GM12878 (cell line): ENCODE results near the gene ANKRD23. TPM values are rescaled to one million over a fixed set of nuclear protein-coding genes. Genes with fewer than 3 reads are reported as not detected.

ENCODE experiments used
- ATAC-seq: fragments of 200-7000 bp; cut with Tn5 transposase; 3 replicates; pipeline ENCODE4 v1.9.1; 2020; ENCODE audit warnings: mild to moderate bottlenecking, moderate library complexity
- BruUV-seq: library from RNA; stranded (reverse); fragments of 400-500 nt; replicated peaks from 2 replicates; lab custom pipeline; 2021; lab: Mats Ljungman, UMichigan
- CTCF ChIA-PET: fragments of 300-600 bp; sonication (Branson Sonifier 250); formaldehyde crosslinking; extraction: SDS; loops from one replicate; lab custom pipeline; 2021; ENCODE audit warnings: inconsistent platforms; lab: Yijun Ruan, JAX
- POLR2A ChIA-PET: fragments of 350-600 bp; formaldehyde crosslinking; extraction: SDS; loops from one replicate; lab custom pipeline; 2021; ENCODE audit warnings: inconsistent platforms; lab: Charles Lee
- RAD21 ChIA-PET: fragments of 300-600 bp; sonication (Branson Sonifier 250); formaldehyde crosslinking; loops from one replicate; lab custom pipeline; 2023; ENCODE audit warnings: antibody characterized with exemption; ENCODE audit not compliant: unreplicated experiment; lab: Charles Lee
- SMC1A ChIA-PET: fragments of 300-600 bp; sonication (Branson Sonifier 250); formaldehyde crosslinking; loops from one replicate; lab custom pipeline; 2023; ENCODE audit not compliant: unreplicated experiment, uncharacterized antibody; lab: Charles Lee
- DNase-seq: peaks from one replicate; pipeline ENCODE4 v3.0.0-alpha.2; 2011; ENCODE audit warnings: low read depth, low spot score
- FAIRE-seq: peaks from 3 replicates; lab custom pipeline; 2011; peaks lifted over from hg19 to GRCh38; lab: Jason Lieb, UNC
- H2AFZ ChIP-seq: 2 replicates; pipeline ENCODE4 v1.6.0; 2011; ENCODE audit warnings: low read depth, low read length, control low read depth; ENCODE audit not compliant: control insufficient read depth
- H3K27ac ChIP-seq: 2 replicates; pipeline ENCODE4 v1.5.1; 2011; ENCODE audit warnings: control low read depth; ENCODE audit not compliant: control insufficient read depth, insufficient read depth
- H3K27me3 ChIP-seq, 2 experiments: replicated peaks in 1 of 2; 2 replicates each; pipeline versions ENCODE4 v1.6.0 to v1.6.1; 2011; ENCODE audit warnings: low read length in 1 of 2; ENCODE audit not compliant: control insufficient read depth in 2 of 2, insufficient read depth in 2 of 2
- H3K36me3 ChIP-seq, 2 experiments: 2 replicates each; pipeline ENCODE4 v1.5.1; 2011; ENCODE audit warnings: low read length in 1 of 2; ENCODE audit not compliant: control insufficient read depth in 2 of 2, insufficient read depth in 2 of 2
- H3K4me1 ChIP-seq: 2 replicates; pipeline ENCODE4 v1.6.1; 2011; ENCODE audit warnings: mild to moderate bottlenecking, low read length, moderate library complexity, mixed read lengths; ENCODE audit not compliant: control insufficient read depth, insufficient read depth
- H3K4me2 ChIP-seq: 2 replicates; pipeline ENCODE4 v1.6.0; 2011; ENCODE audit warnings: control low read depth; ENCODE audit not compliant: control insufficient read depth, insufficient read depth
- H3K4me3 ChIP-seq: fragments of 200-600 bp; sonication (generic); 2 replicates; pipeline ENCODE4 v1.5.1; 2016
- H3K79me2 ChIP-seq: 2 replicates; pipeline ENCODE4 v1.6.0; 2011; ENCODE audit warnings: low read length; ENCODE audit not compliant: control insufficient read depth, insufficient read depth
- H3K9ac ChIP-seq: 2 replicates; pipeline ENCODE4 v1.8.0; 2011; ENCODE audit warnings: low read length, control low read depth, mixed read lengths; ENCODE audit not compliant: control insufficient read depth, insufficient read depth
- H3K9me3 ChIP-seq: replicated peaks from 3 replicates; pipeline ENCODE4 v1.5.1; 2011; ENCODE audit warnings: mild to moderate bottlenecking, low read length; ENCODE audit not compliant: control insufficient read depth, insufficient read depth
- H4K20me1 ChIP-seq: 2 replicates; pipeline ENCODE4 v1.6.0; 2011; ENCODE audit not compliant: control insufficient read depth, insufficient read depth
- CBX3 ChIP-seq: fragments of 200-600 bp; sonication (generic); IDR thresholded peaks from 2 replicates; pipeline ENCODE4 v1.6.1; 2016; ENCODE audit warnings: low read depth, borderline replicate concordance
- CREM ChIP-seq: IDR thresholded peaks from 2 replicates; pipeline ENCODE4 v1.6.1; 2014; ENCODE audit warnings: antibody characterized with exemption, low read depth
- ESRRA ChIP-seq: IDR thresholded peaks from 2 replicates; pipeline ENCODE4 v1.6.1; 2012; ENCODE audit warnings: mild to moderate bottlenecking, low read length, improper control_type of control experiment
- ETV6 ChIP-seq, 2 experiments: fragments of 450-650 bp in 1 of 2; IDR thresholded peaks in 1 of 2; conservative IDR thresholded peaks in 1 of 2; 2 replicates each; pipeline ENCODE4 v1.6.1; 2014; ENCODE audit warnings: antibody characterized with exemption in 1 of 2, borderline replicate concordance in 1 of 2, low read depth in 1 of 2, mild to moderate bottlenecking in 1 of 2, moderate library complexity in 1 of 2
- IRF4 ChIP-seq: IDR thresholded peaks from 2 replicates; pipeline ENCODE4 v1.6.1; 2011; ENCODE audit warnings: low read depth, low read length
- MEF2B ChIP-seq: fragments of 450-650 bp; IDR thresholded peaks from 2 replicates; pipeline ENCODE4 v1.6.1; 2018; ENCODE audit warnings: mild to moderate bottlenecking, moderate library complexity; ENCODE audit not compliant: partially characterized antibody, poor library complexity, severe bottlenecking
- RAD51 ChIP-seq: fragments of 450-650 bp; IDR thresholded peaks from 2 replicates; pipeline ENCODE4 v1.6.1; 2016; ENCODE audit warnings: moderate library complexity, mild to moderate bottlenecking, inconsistent platforms
- SP1 ChIP-seq: IDR thresholded peaks from one replicate; pipeline ENCODE4 v1.6.1; 2011; ENCODE audit warnings: low read depth, low read length
- TCF12 ChIP-seq: IDR thresholded peaks from 2 replicates; pipeline ENCODE4 v1.6.1; 2011; ENCODE audit warnings: low read depth, mild to moderate bottlenecking, low read length
- YY1 ChIP-seq: IDR thresholded peaks from 2 replicates; pipeline ENCODE4 v1.6.1; 2011; ENCODE audit warnings: low read depth, mild to moderate bottlenecking, low read length
- WGBS: methylation state at CpG from one replicate; pipeline ENCODE4 v1.1.6; 2016; ENCODE audit warnings: low lambda C conversion rate; ENCODE audit not compliant: insufficient replicate concordance, insufficient coverage; ENCODE audit errors: missing lambda C conversion rate; 5-methylcytosine and 5-hydroxymethylcytosine counted together
- in situ Hi-C: fragments of 300-500 bp; cut with MboI; formaldehyde crosslinking; loops from 9 replicates; pipeline ENCODE4 v1.14.3; 2018; ENCODE audit warnings: mixed read lengths
- intact Hi-C: fragments of 100-400 bp; cut with micrococcal nuclease; formaldehyde crosslinking; loops from one replicate; pipeline ENCODE4 v1.14.2; 2022; ENCODE audit not compliant: unreplicated experiment
- polyA plus RNA-seq, 11 experiments: library from polyadenylated mRNA; depleted of rRNA in 4 of 11; unstranded in 6 of 11; stranded (reverse) in 5 of 11; fragments of >200 nt; fragmentation: Nextera tagmentation in 4 of 11; fragmentation: Illumina TruSeq in 1 of 11; extraction: Ambion mirVana in 4 of 11; extraction: Trizol in 1 of 11; gene quantifications; 1 replicate in 1 of 11; 2 replicates in 10 of 11; pipeline versions ENCODE4 v1.2.1 to v1.2.3, GENCODE V29; 2011 to 2016; ENCODE audit warnings: inconsistent platforms in 2 of 11, missing spikeins in 2 of 11, low read depth in 1 of 11
- total RNA-seq, 4 experiments: library from RNA; depleted of rRNA in 3 of 4; stranded (reverse); fragments of >200 nt in 3 of 4; fragmentation: Illumina TruSeq in 1 of 4; extraction: Trizol in 1 of 4; gene quantifications; 2 replicates each; pipeline versions ENCODE4 v1.2.1 to v1.2.3, GENCODE V29; 2013 to 2021
- TF ChIP-seq, protein P1 (sequence below): IDR thresholded peaks from 2 replicates; pipeline ENCODE4 v1.6.1; 2011; ENCODE audit warnings: mild to moderate bottlenecking, low read depth, low read length, moderate library complexity; ENCODE audit not compliant: insufficient replicate concordance
- TF ChIP-seq, protein P2 (sequence below): fragments of 450-650 bp; IDR thresholded peaks from 2 replicates; pipeline ENCODE4 v1.6.1; 2016; ENCODE audit warnings: mild to moderate bottlenecking
- TF ChIP-seq, protein P3 (sequence below): fragments of 450-650 bp; IDR thresholded peaks from 2 replicates; pipeline ENCODE4 v1.6.1; 2017; ENCODE audit warnings: low read depth, mild to moderate bottlenecking, moderate library complexity
- TF ChIP-seq, protein P4 (sequence below): fragments of 450-650 bp; IDR thresholded peaks from 2 replicates; pipeline ENCODE4 v1.6.1; 2017; ENCODE audit warnings: mild to moderate bottlenecking, moderate library complexity

The ANKRD23 gene
- total and polyA plus RNA-seq, 10 of the 15 experiments (the other 5 are each of a cell fraction or from before 2014, with no cell fraction given): 0.34 to 5.3 (median 2.7) TPM

DNA sequence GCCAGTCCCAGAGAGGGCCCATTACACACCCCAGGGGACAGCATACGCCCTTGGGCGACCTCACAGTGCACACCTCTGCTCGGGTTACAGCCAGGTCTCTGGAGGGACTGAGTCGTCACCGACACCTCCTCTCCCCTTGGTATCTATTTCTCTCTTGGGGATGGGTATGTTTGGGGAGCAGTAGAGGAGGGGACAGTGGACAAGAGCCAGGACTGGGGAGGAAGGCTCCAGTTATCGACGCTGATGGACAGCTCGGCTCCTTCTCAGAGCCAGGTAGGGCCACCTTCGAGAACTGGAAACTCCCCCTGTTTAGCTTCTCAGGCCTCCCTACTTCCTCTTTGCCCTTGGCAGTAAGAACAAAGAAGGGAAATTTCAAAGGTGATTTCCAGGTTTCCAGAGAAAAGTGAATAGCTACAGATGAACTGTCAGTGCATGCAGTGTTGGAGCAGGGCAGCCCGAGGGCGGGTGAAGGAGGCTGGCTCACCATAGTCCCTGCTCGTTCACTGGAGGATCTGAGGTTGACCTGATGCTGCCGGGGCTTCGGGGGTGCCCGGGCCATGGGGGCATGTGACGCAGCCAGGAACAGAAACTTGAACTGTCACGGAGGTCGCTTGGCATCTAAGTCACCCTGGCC, 30.5 kb upstream of the ANKRD23 start:
- Histone ChIP-seq H3K4me1 (peaks cover 37% of the 10 kb centered on the region), H3K9ac (peak overlapping the region; percentile 31), H3K27ac (peak overlapping the region; percentile 74), H4K20me1 (no peaks in the 10 kb centered on the region), H3K27me3 (no peaks in the 10 kb centered on the region; a peak in 1 of 4 replicates), H3K4me2 (peak overlapping the region; percentile 71), H3K4me3 (peak overlapping the region; percentile 26; the same call in 1 of the 2 replicates), H2AFZ (peak overlapping the region; percentile 78), H3K36me3 (no peaks in the 10 kb centered on the region), H3K79me2 (peaks cover 5% of the 10 kb centered on the region), H3K9me3 (no peaks in the 10 kb centered on the region)
- RAD21 ChIA-PET: interaction anchor here (0.8 to 3.6 kb wide), 9 partner anchors 16 to 346 kb away, joined by 3 to 38 read pairs (median 4); partner anchors contain the start of genes ANKRD39 and ARID5A
- intact Hi-C loops: no loop called here
- in situ Hi-C loops: no loop called here
- no TSS peak for BruUV-seq
- CTCF ChIA-PET: interaction anchor here (0.6 to 5.0 kb wide), 4 partner anchors 13 to 77 kb away, joined by 3 to 31 read pairs (median 13); partner anchors contain the start of gene ANKRD39
- DNase-seq (peak; percentile 76), ATAC-seq (peak; percentile 82), FAIRE-seq (peak; percentile 84)
- POLR2A ChIA-PET: interaction anchor here (0.5 to 3.2 kb wide), 10 partner anchors 8 to 552 kb away, joined by 3 to 28 read pairs (median 4); partner anchors contain the start of gene ANKRD39
- WGBS: 6% methylated on average over 18 of the region's 18 CpGs
- SMC1A ChIA-PET: interaction anchor here (1.1 to 3.1 kb wide), 5 partner anchors 16 to 78 kb away, joined by 3 to 25 read pairs (median 3); partner anchors contain the start of genes ANKRD39 and CNNM3
- TF ChIP-seq CBX3 (no peak), CREM (0 out of 2 replicates have a peak, but pooled peaks have one; percentile 5), ETV6 (conservative IDR thresholded peaks at IDR 0.05 in 1 of 2, IDR thresholded peaks at IDR 0.05 in 1 of 2; ENCODE audit: borderline replicate concordance in 1 of 2, low read depth in 1 of 2) (peak in 1 of 2 experiments; percentile 18; a peak in 1 of 4 replicates), SP1 (peak; percentile 59), RAD51 (peak; percentile 68; the same call in 1 of the 2 replicates), YY1 (no peak), IRF4 (peak; percentile 26; the same call in 1 of the 2 replicates), MEF2B (peak; percentile 89), ESRRA (0 out of 2 replicates have a peak, but pooled peaks have one; percentile 53), TCF12 (0 out of 2 replicates have a peak, but pooled peaks have one; percentile 4)
- TF ChIP-seq, protein P1, sequence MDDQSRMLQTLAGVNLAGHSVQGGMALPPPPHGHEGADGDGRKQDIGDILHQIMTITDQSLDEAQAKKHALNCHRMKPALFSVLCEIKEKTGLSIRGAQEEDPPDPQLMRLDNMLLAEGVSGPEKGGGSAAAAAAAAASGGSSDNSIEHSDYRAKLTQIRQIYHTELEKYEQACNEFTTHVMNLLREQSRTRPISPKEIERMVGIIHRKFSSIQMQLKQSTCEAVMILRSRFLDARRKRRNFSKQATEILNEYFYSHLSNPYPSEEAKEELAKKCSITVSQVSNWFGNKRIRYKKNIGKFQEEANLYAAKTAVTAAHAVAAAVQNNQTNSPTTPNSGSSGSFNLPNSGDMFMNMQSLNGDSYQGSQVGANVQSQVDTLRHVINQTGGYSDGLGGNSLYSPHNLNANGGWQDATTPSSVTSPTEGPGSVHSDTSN: peak; percentile 57
- TF ChIP-seq, protein P2, sequence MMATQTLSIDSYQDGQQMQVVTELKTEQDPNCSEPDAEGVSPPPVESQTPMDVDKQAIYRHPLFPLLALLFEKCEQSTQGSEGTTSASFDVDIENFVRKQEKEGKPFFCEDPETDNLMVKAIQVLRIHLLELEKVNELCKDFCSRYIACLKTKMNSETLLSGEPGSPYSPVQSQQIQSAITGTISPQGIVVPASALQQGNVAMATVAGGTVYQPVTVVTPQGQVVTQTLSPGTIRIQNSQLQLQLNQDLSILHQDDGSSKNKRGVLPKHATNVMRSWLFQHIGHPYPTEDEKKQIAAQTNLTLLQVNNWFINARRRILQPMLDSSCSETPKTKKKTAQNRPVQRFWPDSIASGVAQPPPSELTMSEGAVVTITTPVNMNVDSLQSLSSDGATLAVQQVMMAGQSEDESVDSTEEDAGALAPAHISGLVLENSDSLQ: peak; percentile 93
- TF ChIP-seq, protein P3, sequence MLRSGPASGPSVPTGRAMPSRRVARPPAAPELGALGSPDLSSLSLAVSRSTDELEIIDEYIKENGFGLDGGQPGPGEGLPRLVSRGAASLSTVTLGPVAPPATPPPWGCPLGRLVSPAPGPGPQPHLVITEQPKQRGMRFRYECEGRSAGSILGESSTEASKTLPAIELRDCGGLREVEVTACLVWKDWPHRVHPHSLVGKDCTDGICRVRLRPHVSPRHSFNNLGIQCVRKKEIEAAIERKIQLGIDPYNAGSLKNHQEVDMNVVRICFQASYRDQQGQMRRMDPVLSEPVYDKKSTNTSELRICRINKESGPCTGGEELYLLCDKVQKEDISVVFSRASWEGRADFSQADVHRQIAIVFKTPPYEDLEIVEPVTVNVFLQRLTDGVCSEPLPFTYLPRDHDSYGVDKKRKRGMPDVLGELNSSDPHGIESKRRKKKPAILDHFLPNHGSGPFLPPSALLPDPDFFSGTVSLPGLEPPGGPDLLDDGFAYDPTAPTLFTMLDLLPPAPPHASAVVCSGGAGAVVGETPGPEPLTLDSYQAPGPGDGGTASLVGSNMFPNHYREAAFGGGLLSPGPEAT: peak; percentile 96
- TF ChIP-seq, protein P4, sequence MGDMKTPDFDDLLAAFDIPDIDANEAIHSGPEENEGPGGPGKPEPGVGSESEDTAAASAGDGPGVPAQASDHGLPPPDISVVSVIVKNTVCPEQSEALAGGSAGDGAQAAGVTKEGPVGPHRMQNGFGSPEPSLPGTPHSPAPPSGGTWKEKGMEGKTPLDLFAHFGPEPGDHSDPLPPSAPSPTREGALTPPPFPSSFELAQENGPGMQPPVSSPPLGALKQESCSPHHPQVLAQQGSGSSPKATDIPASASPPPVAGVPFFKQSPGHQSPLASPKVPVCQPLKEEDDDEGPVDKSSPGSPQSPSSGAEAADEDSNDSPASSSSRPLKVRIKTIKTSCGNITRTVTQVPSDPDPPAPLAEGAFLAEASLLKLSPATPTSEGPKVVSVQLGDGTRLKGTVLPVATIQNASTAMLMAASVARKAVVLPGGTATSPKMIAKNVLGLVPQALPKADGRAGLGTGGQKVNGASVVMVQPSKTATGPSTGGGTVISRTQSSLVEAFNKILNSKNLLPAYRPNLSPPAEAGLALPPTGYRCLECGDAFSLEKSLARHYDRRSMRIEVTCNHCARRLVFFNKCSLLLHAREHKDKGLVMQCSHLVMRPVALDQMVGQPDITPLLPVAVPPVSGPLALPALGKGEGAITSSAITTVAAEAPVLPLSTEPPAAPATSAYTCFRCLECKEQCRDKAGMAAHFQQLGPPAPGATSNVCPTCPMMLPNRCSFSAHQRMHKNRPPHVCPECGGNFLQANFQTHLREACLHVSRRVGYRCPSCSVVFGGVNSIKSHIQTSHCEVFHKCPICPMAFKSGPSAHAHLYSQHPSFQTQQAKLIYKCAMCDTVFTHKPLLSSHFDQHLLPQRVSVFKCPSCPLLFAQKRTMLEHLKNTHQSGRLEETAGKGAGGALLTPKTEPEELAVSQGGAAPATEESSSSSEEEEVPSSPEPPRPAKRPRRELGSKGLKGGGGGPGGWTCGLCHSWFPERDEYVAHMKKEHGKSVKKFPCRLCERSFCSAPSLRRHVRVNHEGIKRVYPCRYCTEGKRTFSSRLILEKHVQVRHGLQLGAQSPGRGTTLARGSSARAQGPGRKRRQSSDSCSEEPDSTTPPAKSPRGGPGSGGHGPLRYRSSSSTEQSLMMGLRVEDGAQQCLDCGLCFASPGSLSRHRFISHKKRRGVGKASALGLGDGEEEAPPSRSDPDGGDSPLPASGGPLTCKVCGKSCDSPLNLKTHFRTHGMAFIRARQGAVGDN: peak; percentile 93
